Stimulated activated CD4-positive, alpha-beta T cell treated with anti-CD3 and anti-CD28 coated beads, Interleukin-12 subunit alpha, Interleukin-12 subunit beta, amount 100 ng/mL, for 48 hours (primary cell): ENCODE measurements around the gene AJAP1.

Source experiments
- DNase-seq, 3 donors: peaks; one replicate each; pipeline ENCODE4 v3.0.0-alpha.2; 2020; ENCODE audit warnings: low read depth in 2 of 3, low spot score in 1 of 3

AJAP1 gene

GRCh38 chr1:4630561-4630960 is 23.8 kb upstream of the AJAP1 start:
- no peak for DNase-seq

GRCh38 chr1:4631321-4631720 is 23.1 kb upstream of the AJAP1 start:
- no peak for DNase-seq

GRCh38 chr1:4633346-4633745 is 21.1 kb upstream of the AJAP1 start:
- no peak for DNase-seq

GRCh38 chr1:4634156-4634792 is 20.1 kb upstream of the AJAP1 start:
- no peak for DNase-seq

GRCh38 chr1:4634793-4635406 is 19.5 kb upstream of the AJAP1 start:
- DNase-seq = no peak

- DNase-seq = no peak
Observed at GRCh38 chr1:4636186-4636585, 18.2 kb upstream of the AJAP1 start.

GRCh38 chr1:4636644-4637380 is 17.6 kb upstream of the AJAP1 start:
- no peak for DNase-seq

- no peak for DNase-seq
Observed at GRCh38 chr1:4637616-4638344, 16.6 kb upstream of the AJAP1 start.

- no peak for DNase-seq
Observed at GRCh38 chr1:4638345-4638729, 16.1 kb upstream of the AJAP1 start.

- DNase-seq = no peak
Observed at GRCh38 chr1:4640931-4641330, 13.5 kb upstream of the AJAP1 start.

- DNase-seq = no peak
Observed at GRCh38 chr1:4647391-4647790, 7.0 kb upstream of the AJAP1 start.

- DNase-seq = no peak
Observed at GRCh38 chr1:4648657-4649056, 5.8 kb upstream of the AJAP1 start.

- DNase-seq = no peak
Observed at GRCh38 chr1:4650481-4650880, 3.9 kb upstream of the AJAP1 start.

GRCh38 chr1:4650981-4651380 is 3.4 kb upstream of the AJAP1 start:
- no peak for DNase-seq

- DNase-seq = peak; percentile 24 to 51 (median 46)
Observed at GRCh38 chr1:4652631-4653327, 1.6 kb upstream of the AJAP1 start.

GRCh38 chr1:4653328-4653660 is 1.1 kb upstream of the AJAP1 start:
- DNase-seq = no peak

- DNase-seq = no peak
Observed at GRCh38 chr1:4654764-4655673, 610 bp downstream of the AJAP1 start.

- DNase-seq = peak in 1 of 3 donors; percentile 17
Observed at GRCh38 chr1:4655674-4656532, 1.5 kb downstream of the AJAP1 start.

GRCh38 chr1:4656533-4657140 is 2.2 kb downstream of the AJAP1 start:
- no peak for DNase-seq
